GM18526 (cell line): ENCODE measurements around the gene GABRG3.

Source experiments
- POLR2A ChIP-seq: IDR thresholded peaks from 3 replicates; pipeline ENCODE4 v1.6.1; 2011; ENCODE audit not compliant: insufficient read length; ENCODE audit errors: extremely low read depth

The GABRG3 gene

GRCh38 chr15:27575521-27575920 is 604.5 kb downstream of the GABRG3 start:
- TF ChIP-seq POLR2A: no peak

DNA sequence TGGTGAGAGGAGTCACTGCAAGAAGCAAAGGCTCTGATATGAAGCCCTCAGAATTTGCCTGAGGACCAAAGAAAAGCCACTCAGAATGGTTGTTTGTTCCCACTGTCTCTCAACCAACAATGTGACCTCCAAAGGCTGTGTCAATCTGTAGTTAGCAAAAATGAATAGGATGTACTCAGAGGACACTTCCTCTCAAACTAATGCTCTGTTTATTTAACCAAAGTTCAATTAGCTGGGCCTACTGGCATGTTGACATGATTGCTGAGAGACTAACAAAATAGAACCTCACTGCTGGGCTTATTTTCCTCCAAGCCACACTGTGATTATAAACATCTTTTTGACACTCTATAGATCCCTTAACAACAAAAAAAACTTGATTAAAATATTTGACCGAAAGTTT is 605.6 kb downstream of the GABRG3 start:
- TF ChIP-seq POLR2A: no peak

GRCh38 chr15:27579738-27580137 is 608.8 kb downstream of the GABRG3 start:
- no peak for TF ChIP-seq POLR2A

- TF ChIP-seq POLR2A: no peak
Measured at GRCh38 chr15:27582726-27583410, 611.9 kb downstream of the GABRG3 start.

DNA sequence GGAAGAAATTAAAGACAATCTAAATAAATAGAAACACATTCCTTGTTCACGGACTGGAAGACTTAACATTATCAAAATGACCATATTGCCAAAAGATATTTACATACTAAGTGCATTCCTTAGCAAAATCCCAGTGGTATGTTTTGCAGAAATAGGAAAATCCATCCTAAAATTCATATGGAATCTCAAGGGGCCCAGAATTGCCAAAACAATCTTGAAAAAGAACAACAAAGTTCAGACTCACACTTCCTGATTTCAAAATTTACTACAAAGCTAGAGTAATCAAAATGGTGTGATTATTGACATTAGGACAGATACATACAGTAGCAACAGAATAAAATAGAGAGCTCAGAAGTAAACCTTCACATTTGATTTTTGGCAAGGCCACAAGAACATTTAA is 612.7 kb downstream of the GABRG3 start:
- no peak for TF ChIP-seq POLR2A

DNA sequence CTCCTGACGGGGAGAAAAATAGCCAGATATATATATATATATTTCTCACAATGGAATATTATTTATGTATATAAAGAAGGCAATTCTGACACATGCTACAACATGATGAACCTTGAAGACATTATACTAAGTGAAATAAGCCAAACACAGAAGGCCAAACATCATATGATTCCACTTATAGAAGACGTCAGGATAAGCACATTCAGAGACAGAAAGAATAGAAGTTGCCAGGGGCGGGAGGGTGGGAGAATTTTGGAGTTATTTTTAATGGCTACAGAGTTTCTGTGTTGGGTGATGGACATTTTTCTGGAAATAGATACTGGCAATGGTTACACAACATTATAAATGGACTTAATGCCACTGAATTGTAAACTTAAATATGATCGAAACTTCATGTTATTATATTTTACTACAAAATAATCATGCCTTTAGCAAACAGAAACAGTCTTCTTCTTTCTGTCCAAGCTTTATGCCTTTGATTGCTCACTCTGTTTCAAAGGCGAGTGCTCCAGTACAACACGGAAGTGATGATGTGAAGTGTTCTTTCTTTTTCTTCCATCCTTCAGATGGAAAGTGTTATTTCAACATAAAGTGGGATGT is 614.2 kb downstream of the GABRG3 start:
- TF ChIP-seq POLR2A: no peak

DNA sequence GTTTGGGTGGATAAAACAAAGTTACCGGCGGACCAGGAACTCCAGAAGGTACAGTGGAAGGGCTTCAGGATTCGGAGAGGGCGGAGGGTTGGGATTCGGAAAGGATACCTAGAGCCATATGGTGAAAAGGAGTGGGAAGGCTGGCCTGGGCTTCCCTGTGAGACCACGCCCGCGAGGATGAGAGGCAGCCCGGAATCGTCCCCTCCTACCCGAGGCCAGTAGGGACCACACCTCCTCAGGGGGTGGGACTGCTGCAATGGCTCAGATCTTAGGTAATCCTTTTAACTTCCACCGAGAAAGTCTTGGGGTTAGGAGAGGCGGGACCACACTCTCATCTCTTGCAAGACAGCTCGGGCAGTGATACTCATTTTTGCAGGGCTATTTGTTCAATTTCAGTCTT is 616.8 kb downstream of the GABRG3 start:
- TF ChIP-seq POLR2A: no peak

GRCh38 chr15:27589260-27589659 is 618.3 kb downstream of the GABRG3 start:
- no peak for TF ChIP-seq POLR2A

DNA sequence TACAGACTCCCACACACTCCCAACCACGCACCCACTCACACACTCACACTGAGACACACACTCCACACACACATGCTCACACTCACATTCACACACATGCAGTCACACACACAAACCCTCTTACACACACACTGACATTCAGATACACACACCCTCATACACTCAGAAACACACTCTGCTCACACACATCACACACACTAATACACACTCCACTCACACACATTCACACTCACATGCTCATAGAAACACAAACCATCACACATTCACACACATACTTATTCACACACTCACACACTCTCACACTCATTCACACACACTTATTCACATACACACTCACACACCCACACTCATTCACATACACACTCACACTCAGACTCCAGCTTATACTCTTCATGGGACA is 618.8 kb downstream of the GABRG3 start:
- TF ChIP-seq POLR2A: no peak
